ENCODE measurements around the gene HPSE2. TPM values are rescaled to one million over a fixed set of nuclear protein-coding genes. Genes with fewer than 3 reads are reported as not detected.

The HPSE2 gene
- total RNA-seq, 1 donor from 2014 or later = not detected

DNA sequence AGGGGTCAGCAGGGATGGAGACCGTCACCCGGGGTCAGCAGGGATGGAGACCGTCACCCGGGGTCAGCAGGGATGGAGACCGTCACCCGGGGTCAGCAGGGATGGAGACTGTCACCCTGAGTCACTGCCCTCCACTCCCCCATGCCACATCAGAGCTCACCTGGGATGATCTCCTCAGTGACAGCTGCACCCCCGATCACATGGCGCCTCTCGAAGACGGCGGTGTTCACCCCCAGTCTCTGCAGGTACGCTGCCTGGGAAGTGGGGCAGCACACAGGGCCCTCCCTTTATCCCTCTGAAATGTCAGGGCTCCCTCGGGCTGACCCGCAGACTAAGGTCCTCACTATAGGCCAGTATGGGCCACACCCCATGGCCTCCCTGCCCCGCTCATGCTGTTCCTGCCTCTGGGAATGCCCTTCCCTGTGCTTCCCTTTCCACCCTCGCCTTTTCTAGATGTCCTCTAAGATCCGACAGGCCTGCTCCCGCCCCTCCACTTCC lies 827.9 kb downstream of the HPSE2 start:
- Histone ChIP-seq H3K4me1 (no peaks in the 10 kb centered on the region), H3K27me3 (no peaks in the 10 kb centered on the region), H3K9me3 (no peaks in the 10 kb centered on the region), H3K4me3 (no peak overlapping the region), H3K27ac (no peak overlapping the region), H3K36me3 (peaks cover 0 to 12% of the 10 kb centered on the region in 2 donors)
- TF ChIP-seq, protein P1, sequence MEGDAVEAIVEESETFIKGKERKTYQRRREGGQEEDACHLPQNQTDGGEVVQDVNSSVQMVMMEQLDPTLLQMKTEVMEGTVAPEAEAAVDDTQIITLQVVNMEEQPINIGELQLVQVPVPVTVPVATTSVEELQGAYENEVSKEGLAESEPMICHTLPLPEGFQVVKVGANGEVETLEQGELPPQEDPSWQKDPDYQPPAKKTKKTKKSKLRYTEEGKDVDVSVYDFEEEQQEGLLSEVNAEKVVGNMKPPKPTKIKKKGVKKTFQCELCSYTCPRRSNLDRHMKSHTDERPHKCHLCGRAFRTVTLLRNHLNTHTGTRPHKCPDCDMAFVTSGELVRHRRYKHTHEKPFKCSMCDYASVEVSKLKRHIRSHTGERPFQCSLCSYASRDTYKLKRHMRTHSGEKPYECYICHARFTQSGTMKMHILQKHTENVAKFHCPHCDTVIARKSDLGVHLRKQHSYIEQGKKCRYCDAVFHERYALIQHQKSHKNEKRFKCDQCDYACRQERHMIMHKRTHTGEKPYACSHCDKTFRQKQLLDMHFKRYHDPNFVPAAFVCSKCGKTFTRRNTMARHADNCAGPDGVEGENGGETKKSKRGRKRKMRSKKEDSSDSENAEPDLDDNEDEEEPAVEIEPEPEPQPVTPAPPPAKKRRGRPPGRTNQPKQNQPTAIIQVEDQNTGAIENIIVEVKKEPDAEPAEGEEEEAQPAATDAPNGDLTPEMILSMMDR (IDR thresholded peaks at IDR 0.05) = no peak
- no peak for DNase-seq (ENCODE audit: low spot score in 2 of 2)
- intact Hi-C loops (cut with DNase I) = no loop called here

Other genes starting within 250 kb of the HPSE2 start
- not detected for gene CNNM1, start 93.5 kb upstream of the HPSE2 start, total RNA-seq
- 4.4 TPM for gene GOT1, start 194.8 kb upstream of the HPSE2 start, total RNA-seq